ENCODE measurements around the gene NDUFAF2.

The NDUFAF2 gene

GRCh38 chr5:61055434-61056006 is 110.5 kb downstream of the NDUFAF2 start:
- H3K4me1 ChIP-seq (ENCODE audit: control extremely low read depth in 1 of 4, control insufficient read depth in 4 of 4, insufficient read depth in 4 of 4, low read length in 3 of 4): no peaks in the 10 kb centered on the region
- no peaks in the 10 kb centered on the region for H3K36me3 ChIP-seq (ENCODE audit: control insufficient read depth in 4 of 4, insufficient read depth in 4 of 4, low read length in 3 of 4)
- ChIA-PET POLR2A (no interaction called here), CTCF (interaction anchor here (0.6 to 3.9 kb wide), 21 partner anchors 9 to 1092 kb away, joined by 3 to 27 read pairs (median 4); no protein-coding TSS in a partner anchor)
- DNase-seq: peak; percentile 64 to 84 (median 84)
- no peak overlapping the region for H3K4me3 ChIP-seq (ENCODE audit: control insufficient read depth in 1 of 7, extremely low read depth in 1 of 7, insufficient read depth in 4 of 7, low read depth in 2 of 7, low read length in 6 of 7)
- H3K27me3 ChIP-seq (replicated peaks in 2 of 5; ENCODE audit: control insufficient read depth in 4 of 5, insufficient read depth in 5 of 5, low read length in 4 of 5): no peaks in the 10 kb centered on the region
- H3K9me3 ChIP-seq (ENCODE audit: control extremely low read depth in 1 of 5, control insufficient read depth in 4 of 5, insufficient read depth in 2 of 5, low read depth in 1 of 5, low read length in 4 of 5): no peaks in the 10 kb centered on the region
- H3K27ac ChIP-seq (ENCODE audit: insufficient read depth in 1 of 2, low read depth in 1 of 2, low read length in 2 of 2, poor library complexity in 1 of 2, severe bottlenecking in 2 of 2): no peak overlapping the region

- ChIA-PET CTCF (interaction anchor here (0.9 to 1.5 kb wide), 4 partner anchors 80 to 677 kb away, joined by 3 read pairs; no protein-coding TSS in a partner anchor), POLR2A (no interaction called here)
- Histone ChIP-seq H3K9me3 (ENCODE audit: control extremely low read depth in 1 of 5, control insufficient read depth in 4 of 5, insufficient read depth in 2 of 5, low read depth in 1 of 5, low read length in 4 of 5) (peaks cover 0 to 23% (median 3%) of the 10 kb centered on the region in 5 experiments), H3K27me3 (replicated peaks in 2 of 5; ENCODE audit: control insufficient read depth in 4 of 5, insufficient read depth in 5 of 5, low read length in 4 of 5) (no peaks in the 10 kb centered on the region), H3K4me1 (ENCODE audit: control extremely low read depth in 1 of 4, control insufficient read depth in 4 of 4, insufficient read depth in 4 of 4, low read length in 3 of 4) (peaks cover 0 to 5% (median 2%) of the 10 kb centered on the region in 4 experiments), H3K4me3 (ENCODE audit: control insufficient read depth in 1 of 7, extremely low read depth in 1 of 7, insufficient read depth in 4 of 7, low read depth in 2 of 7, low read length in 6 of 7) (no peak overlapping the region), H3K36me3 (ENCODE audit: control insufficient read depth in 4 of 4, insufficient read depth in 4 of 4, low read length in 3 of 4) (no peaks in the 10 kb centered on the region), H3K27ac (ENCODE audit: insufficient read depth in 1 of 2, low read depth in 1 of 2, low read length in 2 of 2, poor library complexity in 1 of 2, severe bottlenecking in 2 of 2) (no peak overlapping the region)
- no peak for DNase-seq
Measured at GRCh38 chr5:61059499-61059898, 114.5 kb downstream of the NDUFAF2 start.

- Histone ChIP-seq H3K27me3 (replicated peaks in 2 of 5; ENCODE audit: control insufficient read depth in 4 of 5, insufficient read depth in 5 of 5, low read length in 4 of 5) (no peaks in the 10 kb centered on the region), H3K4me1 (ENCODE audit: control extremely low read depth in 1 of 4, control insufficient read depth in 4 of 4, insufficient read depth in 4 of 4, low read length in 3 of 4) (peaks cover 0 to 6% (median 2%) of the 10 kb centered on the region in 4 experiments), H3K36me3 (ENCODE audit: control insufficient read depth in 4 of 4, insufficient read depth in 4 of 4, low read length in 3 of 4) (peaks cover 0 to 5% (median 0%) of the 10 kb centered on the region in 4 experiments), H3K4me3 (ENCODE audit: control insufficient read depth in 1 of 7, extremely low read depth in 1 of 7, insufficient read depth in 4 of 7, low read depth in 2 of 7, low read length in 6 of 7) (no peak overlapping the region), H3K27ac (ENCODE audit: insufficient read depth in 1 of 2, low read depth in 1 of 2, low read length in 2 of 2, poor library complexity in 1 of 2, severe bottlenecking in 2 of 2) (no peak overlapping the region), H3K9me3 (ENCODE audit: control extremely low read depth in 1 of 5, control insufficient read depth in 4 of 5, insufficient read depth in 2 of 5, low read depth in 1 of 5, low read length in 4 of 5) (peaks cover 0 to 5% (median 2%) of the 10 kb centered on the region in 5 experiments)
- ChIA-PET CTCF (no interaction called here), POLR2A (no interaction called here)
- peak in 1 of 3 donors; percentile 40 for DNase-seq
Measured at GRCh38 chr5:61069150-61069549, 124.1 kb downstream of the NDUFAF2 start.

- no peak overlapping the region for H3K27ac ChIP-seq (ENCODE audit: insufficient read depth in 1 of 2, low read depth in 1 of 2, low read length in 2 of 2, poor library complexity in 1 of 2, severe bottlenecking in 2 of 2)
- POLR2A ChIA-PET: no interaction called here
- CTCF ChIA-PET: interaction anchor here (1.1 kb wide), 3 partner anchors 15 to 256 kb away, joined by 3 read pairs; no protein-coding TSS in a partner anchor
- H3K9me3 ChIP-seq (ENCODE audit: control extremely low read depth in 1 of 5, control insufficient read depth in 4 of 5, insufficient read depth in 2 of 5, low read depth in 1 of 5, low read length in 4 of 5): peaks cover 0 to 3% (median 2%) of the 10 kb centered on the region in 5 experiments
- H3K4me1 ChIP-seq (ENCODE audit: control extremely low read depth in 1 of 4, control insufficient read depth in 4 of 4, insufficient read depth in 4 of 4, low read length in 3 of 4): peaks cover 0 to 6% (median 1%) of the 10 kb centered on the region in 4 experiments
- H3K36me3 ChIP-seq (ENCODE audit: control insufficient read depth in 4 of 4, insufficient read depth in 4 of 4, low read length in 3 of 4): peaks cover 0 to 7% (median 0%) of the 10 kb centered on the region in 4 experiments
- H3K4me3 ChIP-seq (ENCODE audit: control insufficient read depth in 1 of 7, extremely low read depth in 1 of 7, insufficient read depth in 4 of 7, low read depth in 2 of 7, low read length in 6 of 7): no peak overlapping the region
- H3K27me3 ChIP-seq (replicated peaks in 2 of 5; ENCODE audit: control insufficient read depth in 4 of 5, insufficient read depth in 5 of 5, low read length in 4 of 5): no peaks in the 10 kb centered on the region
- DNase-seq: no peak
Measured at GRCh38 chr5:61071526-61071925, 126.5 kb downstream of the NDUFAF2 start.

GRCh38 chr5:61076626-61077025 is 131.6 kb downstream of the NDUFAF2 start:
- 8% methylated on average over 1 of the region's 1 CpG for WGBS (ENCODE audit: insufficient coverage)
- Histone ChIP-seq H3K4me1 (ENCODE audit: control extremely low read depth in 1 of 4, control insufficient read depth in 4 of 4, insufficient read depth in 4 of 4, low read length in 3 of 4) (peaks cover 0 to 12% (median 4%) of the 10 kb centered on the region in 4 experiments), H3K4me3 (ENCODE audit: control insufficient read depth in 1 of 7, extremely low read depth in 1 of 7, insufficient read depth in 4 of 7, low read depth in 2 of 7, low read length in 6 of 7) (no peak overlapping the region), H3K36me3 (ENCODE audit: control insufficient read depth in 4 of 4, insufficient read depth in 4 of 4, low read length in 3 of 4) (peaks cover 0 to 7% (median 0%) of the 10 kb centered on the region in 4 experiments), H3K9me3 (ENCODE audit: control extremely low read depth in 1 of 5, control insufficient read depth in 4 of 5, insufficient read depth in 2 of 5, low read depth in 1 of 5, low read length in 4 of 5) (peaks cover 0 to 1% (median 0%) of the 10 kb centered on the region in 5 experiments), H3K27ac (ENCODE audit: insufficient read depth in 1 of 2, low read depth in 1 of 2, low read length in 2 of 2, poor library complexity in 1 of 2, severe bottlenecking in 2 of 2) (no peak overlapping the region), H3K27me3 (replicated peaks in 2 of 5; ENCODE audit: control insufficient read depth in 4 of 5, insufficient read depth in 5 of 5, low read length in 4 of 5) (no peaks in the 10 kb centered on the region)
- DNase-seq: peak in 2 of 3 donors; percentile 42 to 59
- ChIA-PET CTCF (no interaction called here), POLR2A (no interaction called here)

- ChIA-PET POLR2A (no interaction called here), CTCF (no interaction called here)
- DNase-seq: no peak
- WGBS (ENCODE audit: insufficient coverage): no CpG with 5 or more reads among the region's 2 CpGs
- Histone ChIP-seq H3K27ac (ENCODE audit: insufficient read depth in 1 of 2, low read depth in 1 of 2, low read length in 2 of 2, poor library complexity in 1 of 2, severe bottlenecking in 2 of 2) (no peak overlapping the region), H3K9me3 (ENCODE audit: control extremely low read depth in 1 of 5, control insufficient read depth in 4 of 5, insufficient read depth in 2 of 5, low read depth in 1 of 5, low read length in 4 of 5) (peaks cover 0 to 4% (median 2%) of the 10 kb centered on the region in 5 experiments), H3K27me3 (replicated peaks in 2 of 5; ENCODE audit: control insufficient read depth in 4 of 5, insufficient read depth in 5 of 5, low read length in 4 of 5) (no peaks in the 10 kb centered on the region), H3K4me3 (ENCODE audit: control insufficient read depth in 1 of 7, extremely low read depth in 1 of 7, insufficient read depth in 4 of 7, low read depth in 2 of 7, low read length in 6 of 7) (no peak overlapping the region), H3K4me1 (ENCODE audit: control extremely low read depth in 1 of 4, control insufficient read depth in 4 of 4, insufficient read depth in 4 of 4, low read length in 3 of 4) (peaks cover 0 to 11% (median 1%) of the 10 kb centered on the region in 4 experiments), H3K36me3 (ENCODE audit: control insufficient read depth in 4 of 4, insufficient read depth in 4 of 4, low read length in 3 of 4) (peaks cover 0 to 2% (median under 1%) of the 10 kb centered on the region in 4 experiments)
Measured at GRCh38 chr5:61081741-61082140, 136.7 kb downstream of the NDUFAF2 start.

GRCh38 chr5:61082516-61083280 is 137.7 kb downstream of the NDUFAF2 start:
- POLR2A ChIA-PET: no interaction called here
- WGBS (ENCODE audit: insufficient coverage): no CpG with 5 or more reads among the region's 3 CpGs
- H3K36me3 ChIP-seq (ENCODE audit: control insufficient read depth in 4 of 4, insufficient read depth in 4 of 4, low read length in 3 of 4): peaks cover 0 to 4% (median under 1%) of the 10 kb centered on the region in 4 experiments

More at GRCh38 chr5:61082516-61083280, 137.7 kb downstream of the NDUFAF2 start:
- H3K9me3 ChIP-seq (ENCODE audit: control extremely low read depth in 1 of 5, control insufficient read depth in 4 of 5, insufficient read depth in 2 of 5, low read depth in 1 of 5, low read length in 4 of 5): peaks cover 0 to 4% (median 2%) of the 10 kb centered on the region in 5 experiments
- H3K27ac ChIP-seq (ENCODE audit: insufficient read depth in 1 of 2, low read depth in 1 of 2, low read length in 2 of 2, poor library complexity in 1 of 2, severe bottlenecking in 2 of 2): no peak overlapping the region
- peaks cover 0 to 5% (median 0%) of the 10 kb centered on the region in 4 experiments for H3K4me1 ChIP-seq (ENCODE audit: control extremely low read depth in 1 of 4, control insufficient read depth in 4 of 4, insufficient read depth in 4 of 4, low read length in 3 of 4)
- H3K27me3 ChIP-seq (replicated peaks in 2 of 5; ENCODE audit: control insufficient read depth in 4 of 5, insufficient read depth in 5 of 5, low read length in 4 of 5): no peaks in the 10 kb centered on the region
- H3K4me3 ChIP-seq (ENCODE audit: control insufficient read depth in 1 of 7, extremely low read depth in 1 of 7, insufficient read depth in 4 of 7, low read depth in 2 of 7, low read length in 6 of 7): no peak overlapping the region
- CTCF ChIA-PET: no interaction called here
- no peak for DNase-seq

Measured in common myeloid progenitor, CD34-positive (primary cell).